ENCODE data around the gene PFKFB3.
A peak's percentile ranks its signal among the peaks of the same experiment; 100 is the strongest.
"Not testable (repeated sequence)": the region's sequence is repeated elsewhere in the genome, so short reads cannot be mapped to it uniquely, and the experiment has no call there.

The PFKFB3 gene

GRCh38 chr10:6275022-6275997 is 72.6 kb downstream of the PFKFB3 start:
- peak; percentile 97 for DNase-seq
- in situ Hi-C loops (cut with HindIII; ENCODE audit: low pct_ligation_motif_present, low pct_unique_long_range_greater_than_20kb, low sequenced_read_pairs): no loop called here

GRCh38 chr10:6276356-6276755 is 73.6 kb downstream of the PFKFB3 start:
- DNase-seq: no peak
- in situ Hi-C loops (cut with HindIII; ENCODE audit: low pct_ligation_motif_present, low pct_unique_long_range_greater_than_20kb, low sequenced_read_pairs): no loop called here

GRCh38 chr10:6278519-6279120 is 75.9 kb downstream of the PFKFB3 start:
- DNase-seq: no peak
- in situ Hi-C loops (cut with HindIII; ENCODE audit: low pct_ligation_motif_present, low pct_unique_long_range_greater_than_20kb, low sequenced_read_pairs): no loop called here

DNA sequence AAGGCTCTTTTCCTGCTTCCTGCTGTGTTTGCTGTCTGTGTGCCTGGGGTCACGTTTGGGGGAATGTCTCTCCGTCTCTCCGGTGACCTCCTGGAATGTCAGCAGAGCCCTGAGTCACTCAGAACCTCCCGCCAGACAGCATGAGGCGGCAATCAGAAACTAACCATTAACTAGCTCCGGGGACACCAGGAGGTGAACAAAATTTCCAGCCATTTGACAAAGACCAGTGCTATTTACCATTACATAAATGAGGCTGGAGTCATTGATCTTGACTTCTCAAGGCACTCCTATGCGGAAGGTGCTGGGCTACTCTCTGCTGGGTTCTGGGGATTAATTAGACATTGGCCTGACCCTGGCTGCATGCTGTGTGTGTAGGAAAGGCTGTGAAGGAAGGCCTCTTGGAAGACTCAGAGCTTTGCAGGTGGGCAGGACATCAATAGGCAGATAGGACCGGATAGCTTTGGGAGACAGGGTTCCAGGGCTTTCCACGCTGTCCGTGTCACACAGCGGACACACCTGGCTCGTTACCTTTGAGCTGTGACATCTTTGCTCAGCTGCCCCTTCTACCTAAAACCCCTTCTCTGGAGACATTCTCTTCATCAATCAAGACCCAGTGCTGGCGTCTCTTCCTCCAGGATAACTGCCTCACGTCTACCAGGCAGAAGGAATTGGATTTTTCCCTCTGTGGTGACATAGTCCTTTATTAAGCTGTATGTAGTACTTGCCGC is 77.0 kb downstream of the PFKFB3 start:
- in situ Hi-C loops (cut with HindIII; ENCODE audit: low pct_ligation_motif_present, low pct_unique_long_range_greater_than_20kb, low sequenced_read_pairs): no loop called here
- peak; percentile 92 for DNase-seq

- in situ Hi-C loops (cut with HindIII; ENCODE audit: low pct_ligation_motif_present, low pct_unique_long_range_greater_than_20kb, low sequenced_read_pairs): no loop called here
- no peak for DNase-seq
Measured at GRCh38 chr10:6280291-6280690, 77.6 kb downstream of the PFKFB3 start.

GRCh38 chr10:6282454-6282958 is 79.8 kb downstream of the PFKFB3 start:
- no peak for DNase-seq
- in situ Hi-C loops (cut with HindIII; ENCODE audit: low pct_ligation_motif_present, low pct_unique_long_range_greater_than_20kb, low sequenced_read_pairs): no loop called here

DNA sequence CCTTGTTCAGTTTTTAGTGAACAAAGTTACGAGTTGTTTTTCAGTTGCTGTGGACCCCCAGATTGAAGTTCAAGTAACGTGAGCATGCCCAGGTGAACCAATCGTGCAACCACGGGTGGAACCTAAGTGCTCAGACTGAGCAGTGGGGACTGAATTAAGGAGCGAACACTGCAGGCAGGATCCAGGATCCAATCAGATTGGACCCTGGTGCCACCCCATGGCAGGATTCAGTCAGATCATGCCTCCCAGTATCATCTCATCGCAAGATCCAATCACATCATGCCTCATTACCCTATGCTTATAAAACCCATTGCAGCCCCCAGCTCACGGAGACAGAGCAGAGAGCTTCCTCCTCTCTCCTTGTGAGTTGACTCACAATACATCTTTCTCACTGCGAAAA is 80.9 kb downstream of the PFKFB3 start:
- in situ Hi-C loops (cut with HindIII; ENCODE audit: low pct_ligation_motif_present, low pct_unique_long_range_greater_than_20kb, low sequenced_read_pairs): no loop called here
- DNase-seq: no peak

GRCh38 chr10:6290621-6291020 is 87.9 kb downstream of the PFKFB3 start:
- in situ Hi-C loops (cut with HindIII; ENCODE audit: low pct_ligation_motif_present, low pct_unique_long_range_greater_than_20kb, low sequenced_read_pairs); DNase-seq: not testable (repeated sequence)

GRCh38 chr10:6292741-6293151 is 90.0 kb downstream of the PFKFB3 start:
- in situ Hi-C loops (cut with HindIII; ENCODE audit: low pct_ligation_motif_present, low pct_unique_long_range_greater_than_20kb, low sequenced_read_pairs): no loop called here
- DNase-seq: no peak

DNA sequence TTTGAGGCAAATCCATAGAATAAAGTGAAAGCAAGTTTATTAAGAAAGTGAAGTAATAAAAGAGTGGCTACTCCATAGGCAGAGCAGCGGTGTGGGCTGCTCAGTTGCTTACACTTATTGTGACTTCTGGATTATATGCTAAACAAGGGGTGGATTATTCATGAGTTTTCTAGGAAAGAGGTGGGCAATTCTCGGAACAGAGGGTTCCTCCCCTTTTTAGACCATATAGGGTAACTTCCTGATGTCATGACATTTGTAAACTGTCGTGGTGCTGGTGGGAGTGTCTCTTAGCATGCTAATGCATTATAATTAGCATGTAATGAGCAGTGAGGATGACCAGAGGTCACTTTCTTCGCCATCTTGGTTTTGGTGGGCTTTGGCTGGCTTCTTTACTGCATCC is 93.7 kb downstream of the PFKFB3 start:
- in situ Hi-C loops (cut with HindIII; ENCODE audit: low pct_ligation_motif_present, low pct_unique_long_range_greater_than_20kb, low sequenced_read_pairs); DNase-seq: not testable (repeated sequence)

GRCh38 chr10:6296828-6297251 is 94.1 kb downstream of the PFKFB3 start:
- DNase-seq: no peak
- in situ Hi-C loops (cut with HindIII; ENCODE audit: low pct_ligation_motif_present, low pct_unique_long_range_greater_than_20kb, low sequenced_read_pairs): no loop called here

DNA sequence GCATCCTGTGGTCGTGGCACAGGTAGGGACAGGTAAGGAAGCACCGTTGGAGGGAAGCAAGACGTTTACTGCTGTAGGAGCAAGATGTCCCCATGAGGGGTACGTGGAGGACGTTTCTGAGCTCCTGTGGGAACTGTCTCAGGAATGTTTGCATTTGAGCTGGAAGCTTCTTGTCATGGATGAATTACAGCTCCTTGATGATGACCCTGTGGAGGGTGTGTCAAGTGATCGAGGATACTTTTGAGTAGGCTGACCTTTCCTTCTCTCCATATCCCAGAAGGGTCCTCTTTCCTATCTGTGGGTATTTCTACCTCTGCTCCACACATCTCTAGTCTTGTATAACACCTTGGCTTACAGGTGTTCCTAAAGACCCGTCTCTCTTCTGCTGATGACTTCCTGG is 94.8 kb downstream of the PFKFB3 start:
- in situ Hi-C loops (cut with HindIII; ENCODE audit: low pct_ligation_motif_present, low pct_unique_long_range_greater_than_20kb, low sequenced_read_pairs): no loop called here
- DNase-seq: no peak

DNA sequence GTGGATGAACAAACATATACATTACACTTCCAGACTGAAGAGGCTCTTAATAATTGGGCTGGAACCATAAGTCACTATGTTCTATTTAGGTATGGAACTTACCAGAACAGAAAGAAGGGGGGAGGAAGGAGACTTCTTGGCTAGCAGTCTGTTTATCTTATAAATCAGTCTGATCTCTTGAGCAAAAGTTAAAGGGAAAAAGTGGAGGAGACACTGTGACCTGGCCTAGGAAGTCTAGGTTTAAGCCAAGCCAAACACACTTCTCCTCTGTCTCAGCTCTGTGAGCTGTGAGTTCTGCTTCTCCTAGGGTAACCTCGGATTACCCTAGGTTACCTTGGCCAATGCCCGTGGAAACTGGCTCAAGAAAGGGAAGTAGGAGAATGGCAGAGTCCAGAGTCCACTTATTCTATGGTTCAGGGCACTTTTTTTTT is 95.2 kb downstream of the PFKFB3 start:
- in situ Hi-C loops (cut with HindIII; ENCODE audit: low pct_ligation_motif_present, low pct_unique_long_range_greater_than_20kb, low sequenced_read_pairs): no loop called here
- DNase-seq: no peak

GRCh38 chr10:6298428-6298827 is 95.7 kb downstream of the PFKFB3 start:
- in situ Hi-C loops (cut with HindIII; ENCODE audit: low pct_ligation_motif_present, low pct_unique_long_range_greater_than_20kb, low sequenced_read_pairs): no loop called here
- no peak for DNase-seq

DNA sequence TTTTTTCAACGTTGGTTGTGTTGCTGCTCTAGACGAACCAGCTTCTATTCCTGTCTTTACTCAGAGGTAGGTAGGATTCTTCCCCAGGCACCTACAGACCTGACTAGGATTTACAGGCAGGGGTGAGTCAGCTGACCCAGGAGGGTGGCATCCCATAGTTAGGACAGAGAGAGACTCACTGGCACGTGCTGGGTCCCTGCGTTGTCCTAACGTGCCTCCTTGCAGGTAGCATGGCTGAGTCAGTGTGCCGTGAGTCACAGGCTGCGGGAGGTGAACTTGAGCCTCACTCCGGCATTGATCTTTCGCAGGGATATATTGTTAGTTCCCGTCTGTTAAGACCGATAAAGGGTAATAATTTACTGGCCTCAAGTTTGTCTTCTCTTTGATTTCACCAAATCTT is 96.5 kb downstream of the PFKFB3 start:
- DNase-seq: peak; percentile 69
- in situ Hi-C loops (cut with HindIII; ENCODE audit: low pct_ligation_motif_present, low pct_unique_long_range_greater_than_20kb, low sequenced_read_pairs): no loop called here

DNA sequence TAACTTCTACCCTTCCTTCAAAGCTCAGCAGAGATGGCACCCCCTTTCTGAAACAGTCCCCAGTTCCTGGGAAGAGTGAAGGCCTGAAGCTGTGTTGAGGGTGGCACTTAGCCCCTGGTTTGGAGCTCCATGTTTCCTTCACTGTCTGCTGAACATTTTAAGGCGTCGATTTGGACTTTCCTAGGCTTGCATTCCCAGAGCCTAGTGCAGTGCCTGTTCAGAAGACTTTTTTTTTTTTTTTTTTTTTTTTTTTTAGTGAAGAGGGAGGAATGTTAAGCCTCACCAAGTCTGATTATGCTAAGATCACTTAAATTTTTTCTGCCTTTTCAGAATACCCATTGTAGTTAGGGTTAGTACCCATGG is 97.0 kb downstream of the PFKFB3 start:
- in situ Hi-C loops (cut with HindIII; ENCODE audit: low pct_ligation_motif_present, low pct_unique_long_range_greater_than_20kb, low sequenced_read_pairs): no loop called here
- no peak for DNase-seq

DNA sequence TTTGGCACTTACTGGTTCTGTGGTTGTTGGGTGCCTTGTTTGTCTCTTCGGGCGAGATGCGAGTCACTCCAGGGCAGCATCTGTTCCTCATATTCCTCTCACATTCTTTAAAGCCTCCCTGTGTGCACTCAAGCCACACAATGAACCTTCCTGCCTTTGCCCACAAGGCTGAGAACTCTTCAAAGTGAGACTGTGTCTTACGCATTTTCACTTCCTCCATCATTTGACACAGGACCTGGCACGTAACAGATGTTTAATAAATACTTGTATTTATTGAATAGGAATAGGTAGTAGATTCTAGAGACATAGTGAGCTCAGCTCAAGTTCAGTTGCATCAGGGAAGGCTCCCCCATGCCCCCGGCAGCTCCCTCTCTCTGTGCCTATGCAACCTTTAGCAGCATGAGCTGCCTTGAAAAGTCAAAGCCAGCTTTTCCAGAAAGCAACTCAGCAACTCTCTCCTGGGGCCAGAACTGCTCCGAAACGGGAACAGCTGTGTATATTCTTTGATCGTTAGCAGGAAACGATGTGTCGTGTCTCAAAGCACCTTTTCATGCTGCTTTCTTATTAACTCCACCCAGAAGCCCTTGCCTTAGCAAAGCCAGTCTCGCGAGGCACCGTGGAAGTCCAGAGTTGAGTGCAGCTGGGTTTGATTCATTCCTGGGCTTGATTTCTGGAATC is 97.5 kb downstream of the PFKFB3 start:
- in situ Hi-C loops (cut with HindIII; ENCODE audit: low pct_ligation_motif_present, low pct_unique_long_range_greater_than_20kb, low sequenced_read_pairs): no loop called here
- DNase-seq: peak; percentile 73

DNA sequence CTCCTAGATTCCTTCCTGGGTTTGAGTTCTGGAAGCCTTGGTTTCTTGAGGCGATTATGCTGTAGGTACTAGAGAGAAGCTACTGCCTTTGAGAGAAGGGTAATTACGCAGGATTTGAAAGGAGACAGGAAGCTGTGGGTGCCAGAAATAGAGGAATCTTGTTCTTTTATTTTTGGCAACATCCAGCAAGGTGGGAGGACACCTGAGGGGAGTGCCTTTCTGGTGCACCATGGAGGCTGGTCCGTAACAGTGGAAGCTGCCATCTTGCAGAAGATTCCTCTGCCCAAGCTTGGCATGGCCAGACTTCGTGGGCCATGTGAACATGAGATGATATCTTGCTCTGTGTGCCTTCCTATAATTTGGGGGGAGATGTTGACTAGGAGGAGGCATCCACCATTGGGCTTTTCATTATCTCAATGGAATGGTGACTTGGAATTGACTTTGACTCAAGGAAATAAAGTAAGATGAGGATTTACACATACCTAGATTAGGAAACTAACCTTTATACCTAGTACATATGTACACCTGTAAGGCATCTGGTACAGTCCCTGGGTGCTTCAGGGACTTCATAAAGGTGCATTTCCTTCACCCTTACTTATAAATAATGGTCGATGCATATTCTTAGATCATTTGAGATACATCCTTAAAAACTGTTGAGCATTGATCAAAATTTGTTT is 98.2 kb downstream of the PFKFB3 start:
- DNase-seq: no peak
- in situ Hi-C loops (cut with HindIII; ENCODE audit: low pct_ligation_motif_present, low pct_unique_long_range_greater_than_20kb, low sequenced_read_pairs): no loop called here
